K562 (cell line): Measurements from ENCODE around the gene AP4S1. TPM values are rescaled to one million over a fixed set of nuclear protein-coding genes. Genes with fewer than 3 reads are reported as not detected.
A peak's percentile ranks its signal among the peaks of the same experiment; 100 is the strongest.

Experiments used
- BRF1 ChIP-seq: IDR thresholded peaks from 3 replicates; pipeline ENCODE4 v1.6.1; 2011; ENCODE audit warnings: borderline replicate concordance, mild to moderate bottlenecking; ENCODE audit not compliant: insufficient read length; ENCODE audit errors: extremely low read depth
- EGR1 ChIP-seq: fragments of 450-650 bp; conservative IDR thresholded peaks from 2 replicates; pipeline ENCODE4 v1.6.1; 2017; ENCODE audit warnings: mild to moderate bottlenecking
- ESRRB ChIP-seq: fragments of 250-450 bp; sonication (Bioruptor Pico); IDR thresholded peaks from 2 replicates; pipeline ENCODE4 v1.5.0; 2020; ENCODE audit warnings: mild to moderate bottlenecking, moderate library complexity, borderline replicate concordance
- HES1 ChIP-seq: fragments of 450-650 bp; IDR thresholded peaks from 2 replicates; pipeline ENCODE4 v1.6.1; 2016; ENCODE audit warnings: low read depth, mild to moderate bottlenecking, moderate library complexity
- MAX ChIP-seq: sonication (generic); formaldehyde crosslinking; IDR thresholded peaks from 2 replicates; pipeline ENCODE4 v1.9.0; 2022; ENCODE audit warnings: mild to moderate bottlenecking, missing genetic modification reagents
- MBD1 ChIP-seq: fragments of 250-450 bp; sonication (Bioruptor Pico); IDR thresholded peaks from 2 replicates; pipeline ENCODE4 v1.8.0; 2022; ENCODE audit warnings: inconsistent platforms
- MCM3 ChIP-seq: fragments of 450-650 bp; IDR thresholded peaks from 2 replicates; pipeline ENCODE4 v1.6.1; 2016
- MEF2A ChIP-seq: IDR thresholded peaks from 2 replicates; pipeline ENCODE4 v1.6.1; 2011; ENCODE audit warnings: low read depth, mild to moderate bottlenecking, low read length, moderate library complexity; ENCODE audit not compliant: control insufficient read depth
- RBM39 ChIP-seq: fragments of 200-400 bp; formaldehyde crosslinking; optimal IDR thresholded peaks from 2 replicates; pipeline ENCODE3; 2018; ENCODE audit warnings: low read depth, low read length
- TGIF2 ChIP-seq: sonication (generic); formaldehyde crosslinking; IDR thresholded peaks from 2 replicates; pipeline ENCODE4 v1.8.1; 2022; ENCODE audit warnings: mild to moderate bottlenecking, missing genetic modification reagents, moderate library complexity
- XRCC5 ChIP-seq: fragments of 200-400 bp; formaldehyde crosslinking; IDR thresholded peaks from 2 replicates; pipeline ENCODE4 v1.6.1; 2017; ENCODE audit warnings: low read depth, mild to moderate bottlenecking, low read length
- ZBED1 ChIP-seq: IDR thresholded peaks from 2 replicates; pipeline ENCODE4 v1.6.1; 2014
- ZNF384 ChIP-seq: IDR thresholded peaks from 2 replicates; pipeline ENCODE4 v1.6.1; 2012; ENCODE audit warnings: low read depth, low read length, improper control_type of control experiment
- ZNF589 ChIP-seq: fragments of 200-800 bp; sonication (Bioruptor generic); IDR thresholded peaks from 2 replicates; pipeline ENCODE4 v1.6.1; 2016; ENCODE audit warnings: low read depth, missing genetic modification characterization, missing compliant biosample characterization
- ZNF639 ChIP-seq, 2 experiments: fragments of 200-800 bp in 1 of 2; sonication (Bioruptor generic) in 1 of 2; sonication (generic) in 1 of 2; formaldehyde crosslinking in 1 of 2; IDR thresholded peaks in 1 of 2; conservative IDR thresholded peaks in 1 of 2; 2 replicates each; pipeline versions ENCODE4 v1.5.0 to v1.6.1; 2016 to 2020; ENCODE audit warnings: missing compliant biosample characterization in 1 of 2, missing genetic modification characterization in 1 of 2, missing genetic modification reagents in 1 of 2
- polyA plus RNA-seq, 8 experiments: library from polyadenylated mRNA; depleted of rRNA in 4 of 8; stranded (reverse) in 5 of 8; unstranded in 3 of 8; fragments of >200 nt; fragmentation: Nextera tagmentation in 2 of 8; fragmentation: Illumina TruSeq in 1 of 8; extraction: Ambion mirVana in 2 of 8; extraction: Trizol in 1 of 8; gene quantifications; 2 replicates each; pipeline versions ENCODE4 v1.2.1 to v1.2.3, GENCODE V29; 2011 to 2014; ENCODE audit warnings: inconsistent platforms in 1 of 8, missing spikeins in 1 of 8
- total RNA-seq, 7 experiments: library from RNA; depleted of rRNA in 6 of 7; stranded (reverse); fragments of >200 nt in 6 of 7; fragmentation: Illumina TruSeq in 2 of 7; extraction: Trizol in 2 of 7; gene quantifications; 2 replicates each; pipeline versions ENCODE4 v1.2.1 to v1.2.3, GENCODE V29; 2011 to 2021; ENCODE audit warnings: low replicate concordance in 1 of 7
- TF ChIP-seq, protein P1 (sequence below), 2 experiments: fragments of 150-350 bp in 1 of 2; IDR thresholded peaks; 2 replicates each; pipeline ENCODE4 v1.6.1; 2012 to 2016; ENCODE audit warnings: low read depth in 2 of 2, low read length in 2 of 2, mild to moderate bottlenecking in 1 of 2, moderate library complexity in 1 of 2
- TF ChIP-seq, protein P2 (sequence below): fragments of 250-450 bp; sonication (Bioruptor Pico); IDR thresholded peaks from 2 replicates; pipeline ENCODE4 v1.4.0; 2020; ENCODE audit warnings: mild to moderate bottlenecking

Gene AP4S1
- total and polyA plus RNA-seq, 9 of the 15 experiments (the other 6 are each of a cell fraction or from before 2014, with no cell fraction given): 3.7 to 7.8 (median 5.9) TPM

- TF ChIP-seq MBD1 (CRISPR knock-in tag) (no peak), MAX (CRISPR knock-in tag) (peak; percentile 82), BRF1 (no peak), HES1 (peak; percentile 94), ZNF384 (0 out of 2 replicates have a peak, but pooled peaks have one; percentile 43), ESRRB (CRISPR knock-in tag) (no peak), XRCC5 (peak; percentile 47; the same call in 1 of the 2 replicates), MCM3 (no peak), ZBED1 (peak; percentile 95), ZNF589 (CRISPR knock-in tag) (peak; percentile 99), RBM39 (no peak), EGR1 (peak; percentile 95), MEF2A (peak; percentile 70), ZNF639 (CRISPR knock-in tag; conservative IDR thresholded peaks at IDR 0.05 in 1 of 2, IDR thresholded peaks at IDR 0.05 in 1 of 2) (peak in 1 of 2 experiments; percentile 77; a peak in 2 of 4 replicates), TGIF2 (CRISPR knock-in tag) (no peak)
- TF ChIP-seq, protein P1, sequence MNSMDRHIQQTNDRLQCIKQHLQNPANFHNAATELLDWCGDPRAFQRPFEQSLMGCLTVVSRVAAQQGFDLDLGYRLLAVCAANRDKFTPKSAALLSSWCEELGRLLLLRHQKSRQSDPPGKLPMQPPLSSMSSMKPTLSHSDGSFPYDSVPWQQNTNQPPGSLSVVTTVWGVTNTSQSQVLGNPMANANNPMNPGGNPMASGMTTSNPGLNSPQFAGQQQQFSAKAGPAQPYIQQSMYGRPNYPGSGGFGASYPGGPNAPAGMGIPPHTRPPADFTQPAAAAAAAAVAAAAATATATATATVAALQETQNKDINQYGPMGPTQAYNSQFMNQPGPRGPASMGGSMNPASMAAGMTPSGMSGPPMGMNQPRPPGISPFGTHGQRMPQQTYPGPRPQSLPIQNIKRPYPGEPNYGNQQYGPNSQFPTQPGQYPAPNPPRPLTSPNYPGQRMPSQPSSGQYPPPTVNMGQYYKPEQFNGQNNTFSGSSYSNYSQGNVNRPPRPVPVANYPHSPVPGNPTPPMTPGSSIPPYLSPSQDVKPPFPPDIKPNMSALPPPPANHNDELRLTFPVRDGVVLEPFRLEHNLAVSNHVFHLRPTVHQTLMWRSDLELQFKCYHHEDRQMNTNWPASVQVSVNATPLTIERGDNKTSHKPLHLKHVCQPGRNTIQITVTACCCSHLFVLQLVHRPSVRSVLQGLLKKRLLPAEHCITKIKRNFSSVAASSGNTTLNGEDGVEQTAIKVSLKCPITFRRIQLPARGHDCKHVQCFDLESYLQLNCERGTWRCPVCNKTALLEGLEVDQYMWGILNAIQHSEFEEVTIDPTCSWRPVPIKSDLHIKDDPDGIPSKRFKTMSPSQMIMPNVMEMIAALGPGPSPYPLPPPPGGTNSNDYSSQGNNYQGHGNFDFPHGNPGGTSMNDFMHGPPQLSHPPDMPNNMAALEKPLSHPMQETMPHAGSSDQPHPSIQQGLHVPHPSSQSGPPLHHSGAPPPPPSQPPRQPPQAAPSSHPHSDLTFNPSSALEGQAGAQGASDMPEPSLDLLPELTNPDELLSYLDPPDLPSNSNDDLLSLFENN (IDR thresholded peaks at IDR 0.05; ENCODE audit: low read depth in 2 of 2, low read length in 2 of 2): peak in 1 of 2 experiments; percentile 100; a peak in 2 of 4 replicates
- TF ChIP-seq, protein P2, sequence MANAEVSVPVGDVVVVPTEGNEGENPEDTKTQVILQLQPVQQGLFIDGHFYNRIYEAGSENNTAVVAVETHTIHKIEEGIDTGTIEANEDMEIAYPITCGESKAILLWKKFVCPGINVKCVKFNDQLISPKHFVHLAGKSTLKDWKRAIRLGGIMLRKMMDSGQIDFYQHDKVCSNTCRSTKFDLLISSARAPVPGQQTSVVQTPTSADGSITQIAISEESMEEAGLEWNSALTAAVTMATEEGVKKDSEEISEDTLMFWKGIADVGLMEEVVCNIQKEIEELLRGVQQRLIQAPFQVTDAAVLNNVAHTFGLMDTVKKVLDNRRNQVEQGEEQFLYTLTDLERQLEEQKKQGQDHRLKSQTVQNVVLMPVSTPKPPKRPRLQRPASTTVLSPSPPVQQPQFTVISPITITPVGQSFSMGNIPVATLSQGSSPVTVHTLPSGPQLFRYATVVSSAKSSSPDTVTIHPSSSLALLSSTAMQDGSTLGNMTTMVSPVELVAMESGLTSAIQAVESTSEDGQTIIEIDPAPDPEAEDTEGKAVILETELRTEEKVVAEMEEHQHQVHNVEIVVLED: peak; percentile 37; the same call in 1 of the 2 replicates
These were observed 33.9 kb downstream of the AP4S1 start (continued) for GRCh38 chr14:31059152-31059924.
